H1 (cell line): ENCODE data around the gene MEX3D. TPM values are rescaled to one million over a fixed set of nuclear protein-coding genes. Genes with fewer than 3 reads are reported as not detected.

ENCODE experiments used
- CTCF ChIA-PET: fragments of 300-600 bp; sonication (Branson Sonifier 250); formaldehyde crosslinking; loops from one replicate; lab custom pipeline; 2021; ENCODE audit not compliant: partially characterized antibody; lab: Charles Lee
- POLR2A ChIA-PET: fragments of 300-600 bp; sonication (Branson Sonifier 250); formaldehyde crosslinking; loops from one replicate; lab custom pipeline; 2021; ENCODE audit warnings: inconsistent platforms; ENCODE audit not compliant: partially characterized antibody; lab: Charles Lee
- DNase-seq, 2 experiments: peaks; one replicate each; pipeline versions ENCODE4 v3.0.0 to v3.0.0-alpha.2; 2010 to 2022; ENCODE audit warnings: low spot score in 2 of 2, low read depth in 1 of 2, mixed read lengths in 1 of 2
- FAIRE-seq: peaks from 2 replicates; lab custom pipeline; 2011; peaks lifted over from hg19 to GRCh38; lab: Jason Lieb, UNC
- H2AFZ ChIP-seq: 2 replicates; pipeline ENCODE4 v1.8.1; 2012; ENCODE audit warnings: low read length, inconsistent platforms
- H2AK5ac ChIP-seq: 2 replicates; pipeline ENCODE4 v1.6.1; 2013; ENCODE audit warnings: low read depth, low read length
- H2BK120ac ChIP-seq: replicated peaks from 2 replicates; pipeline ENCODE3; 2013; ENCODE audit warnings: low read depth, low read length, inconsistent platforms
- H2BK12ac ChIP-seq: 2 replicates; pipeline ENCODE4 v1.6.1; 2013; ENCODE audit warnings: low read depth, low read length
- H2BK15ac ChIP-seq: 2 replicates; pipeline ENCODE4 v1.6.1; 2013; ENCODE audit warnings: low read length
- H2BK20ac ChIP-seq: 2 replicates; pipeline ENCODE4 v1.6.1; 2013; ENCODE audit warnings: low read length
- H2BK5ac ChIP-seq: 2 replicates; pipeline ENCODE4 v1.6.1; 2013; ENCODE audit warnings: low read depth, low read length
- H3K14ac ChIP-seq: 2 replicates; pipeline ENCODE4 v1.6.1; 2013; ENCODE audit warnings: inconsistent platforms; ENCODE audit not compliant: insufficient read length
- H3K18ac ChIP-seq: 2 replicates; pipeline ENCODE4 v1.6.1; 2013; ENCODE audit warnings: low read length; ENCODE audit errors: extremely low read depth
- H3K23ac ChIP-seq: 2 replicates; pipeline ENCODE4 v1.6.1; 2013; ENCODE audit warnings: inconsistent platforms; ENCODE audit not compliant: insufficient read length
- H3K23me2 ChIP-seq: 2 replicates; pipeline ENCODE4 v1.6.1; 2013; ENCODE audit warnings: low read depth, low read length
- H3K27ac ChIP-seq: 2 replicates; pipeline ENCODE4 v1.6.1; 2011; ENCODE audit warnings: low read depth, low read length, inconsistent platforms
- H3K27me3 ChIP-seq, 4 experiments: replicated peaks in 1 of 4; 1 replicate in 1 of 4; 2 replicates in 3 of 4; pipeline versions ENCODE4 v1.6.1 to v1.8.1; 2011 to 2013; ENCODE audit warnings: low read length in 3 of 4, mild to moderate bottlenecking in 3 of 4, inconsistent platforms in 2 of 4, mixed read lengths in 2 of 4, moderate library complexity in 1 of 4; ENCODE audit not compliant: control insufficient read depth in 3 of 4, insufficient read depth in 3 of 4; ENCODE audit errors: extremely low read depth in 1 of 4
- H3K36me3 ChIP-seq, 4 experiments: 2 replicates each; pipeline versions ENCODE4 v1.6.1 to v1.8.1; 2011 to 2013; ENCODE audit warnings: mild to moderate bottlenecking in 4 of 4, low read length in 3 of 4, moderate library complexity in 2 of 4, control low read depth in 1 of 4, inconsistent platforms in 1 of 4; ENCODE audit not compliant: insufficient read depth in 4 of 4, control insufficient read depth in 2 of 4
- H3K4ac ChIP-seq: replicated peaks from 2 replicates; pipeline ENCODE3; 2013; ENCODE audit warnings: low read length, low read depth, mixed read lengths, inconsistent platforms; ENCODE audit not compliant: insufficient read length
- H3K4me1 ChIP-seq, 4 experiments: replicated peaks in 1 of 4; 1 replicate in 1 of 4; 2 replicates in 3 of 4; pipeline versions ENCODE4 v1.6.1 to v1.8.1; 2011 to 2013; ENCODE audit warnings: low read length in 3 of 4, inconsistent platforms in 2 of 4, mixed read lengths in 1 of 4; ENCODE audit not compliant: insufficient read depth in 4 of 4, control insufficient read depth in 3 of 4
- H3K4me2 ChIP-seq, 2 experiments: 2 replicates each; pipeline versions ENCODE4 v1.6.1 to v1.8.1; 2011 to 2013; ENCODE audit warnings: low read depth in 2 of 2, low read length in 2 of 2, control low read depth in 1 of 2, inconsistent platforms in 1 of 2, mild to moderate bottlenecking in 1 of 2; ENCODE audit not compliant: insufficient read depth in 1 of 2
- H3K4me3 ChIP-seq, 4 experiments: fragments of 200-600, 300-600 bp in 1 of 4; sonication (generic), shearing (Covaris generic), sonication (Bioruptor Twin) in 1 of 4; 2 replicates each; pipeline versions ENCODE4 v1.5.1 to v1.8.1; 2011 to 2016; ENCODE audit warnings: low read length in 4 of 4, low read depth in 3 of 4, control low read depth in 2 of 4, inconsistent platforms in 2 of 4, mild to moderate bottlenecking in 2 of 4, mixed read lengths in 1 of 4, moderate library complexity in 1 of 4; ENCODE audit not compliant: insufficient read depth in 2 of 4; ENCODE audit errors: extremely low read depth in 1 of 4
- H3K56ac ChIP-seq: replicated peaks from 2 replicates; pipeline ENCODE3; 2013; ENCODE audit warnings: low read depth, mild to moderate bottlenecking, mixed read lengths, low read length, inconsistent platforms; ENCODE audit not compliant: insufficient read length
- H3K79me1 ChIP-seq: 2 replicates; pipeline ENCODE4 v1.6.1; 2013; ENCODE audit warnings: low read depth, low read length, control low read depth
- H3K79me2 ChIP-seq, 2 experiments: 2 replicates each; pipeline versions ENCODE4 v1.6.1 to v1.8.1; 2012 to 2013; ENCODE audit warnings: low read length in 2 of 2, mild to moderate bottlenecking in 2 of 2, inconsistent platforms in 1 of 2; ENCODE audit not compliant: insufficient read depth in 2 of 2, control insufficient read depth in 1 of 2
- H3K9ac ChIP-seq, 4 experiments: replicated peaks in 1 of 4; 1 replicate in 1 of 4; 2 replicates in 3 of 4; pipeline versions ENCODE4 v1.6.1 to v1.8.1; 2011 to 2013; ENCODE audit warnings: low read depth in 3 of 4, low read length in 3 of 4, control low read depth in 2 of 4, mild to moderate bottlenecking in 2 of 4, moderate library complexity in 2 of 4, inconsistent platforms in 1 of 4; ENCODE audit errors: extremely low read depth in 1 of 4
- H3K9me3 ChIP-seq, 2 experiments: 2 replicates each; pipeline versions ENCODE4 v1.6.1 to v1.8.1; 2012 to 2013; ENCODE audit warnings: mild to moderate bottlenecking in 2 of 2, moderate library complexity in 2 of 2, control low read depth in 1 of 2, inconsistent platforms in 1 of 2, low read depth in 1 of 2, low read length in 1 of 2, mixed read lengths in 1 of 2; ENCODE audit not compliant: insufficient read depth in 2 of 2
- H4K20me1 ChIP-seq, 2 experiments: replicated peaks in 1 of 2; 2 replicates each; pipeline versions ENCODE3 to v1.8.1; 2011 to 2013; ENCODE audit warnings: inconsistent platforms in 2 of 2, low read length in 2 of 2, mild to moderate bottlenecking in 1 of 2; ENCODE audit not compliant: insufficient read depth in 2 of 2, control insufficient read depth in 1 of 2
- H4K5ac ChIP-seq: 2 replicates; pipeline ENCODE4 v1.6.1; 2013; ENCODE audit warnings: low read length, low read depth, mixed read lengths, inconsistent platforms; ENCODE audit not compliant: insufficient read length
- H4K8ac ChIP-seq: 2 replicates; pipeline ENCODE4 v1.8.0; 2013; ENCODE audit warnings: mild to moderate bottlenecking, moderate library complexity, low read length, inconsistent platforms; ENCODE audit not compliant: insufficient read depth; ENCODE audit errors: extremely low read depth
- H4K91ac ChIP-seq: replicated peaks from 2 replicates; pipeline ENCODE3; 2013; ENCODE audit warnings: low read length, mixed read lengths, inconsistent platforms; ENCODE audit not compliant: insufficient read length
- CBX5 ChIP-seq: fragments of 300-800, 300-1000 bp; sonication (generic); IDR thresholded peaks from 2 replicates; pipeline ENCODE4 v1.7.1; 2016; ENCODE audit warnings: antibody characterized with exemption, low read length, low read depth
- CHD1 ChIP-seq: IDR thresholded peaks from 2 replicates; pipeline ENCODE4 v1.6.1; 2012; ENCODE audit warnings: low read depth, low read length, improper control_type of control experiment
- CTBP2 ChIP-seq: IDR thresholded peaks from 2 replicates; pipeline ENCODE4 v1.7.0; 2011; ENCODE audit warnings: borderline replicate concordance, mild to moderate bottlenecking, moderate library complexity, mixed read lengths, low read length; ENCODE audit not compliant: insufficient read depth, insufficient read length
- GTF2F1 ChIP-seq: IDR thresholded peaks from 2 replicates; pipeline ENCODE4 v1.6.1; 2012; ENCODE audit warnings: low read depth, low read length, improper control_type of control experiment, borderline replicate concordance
- HDAC6 ChIP-seq: IDR thresholded peaks from one replicate; pipeline ENCODE4 v1.7.1; 2012; ENCODE audit warnings: low read depth, mild to moderate bottlenecking, inconsistent platforms, low read length, moderate library complexity
- KDM4A ChIP-seq: IDR thresholded peaks from one replicate; pipeline ENCODE4 v1.7.1; 2012; ENCODE audit warnings: low read depth, mild to moderate bottlenecking, moderate library complexity, low read length, inconsistent platforms; ENCODE audit not compliant: severe bottlenecking
- RAD21 ChIP-seq, 2 experiments: IDR thresholded peaks in 1 of 2; conservative IDR thresholded peaks in 1 of 2; 2 replicates each; pipeline ENCODE4 v1.6.1; 2011; ENCODE audit warnings: low read depth in 2 of 2, low read length in 2 of 2, improper control_type of control experiment in 1 of 2, inconsistent platforms in 1 of 2, mild to moderate bottlenecking in 1 of 2, moderate library complexity in 1 of 2
- RFX5 ChIP-seq: IDR thresholded peaks from 2 replicates; pipeline ENCODE4 v1.6.1; 2011; ENCODE audit warnings: low read depth, low read length, improper control_type of control experiment, borderline replicate concordance
- SAP30 ChIP-seq: fragments of 300-600 bp; sonication (generic); IDR thresholded peaks from 2 replicates; pipeline ENCODE4 v1.7.1; 2012; ENCODE audit warnings: low read length, moderate library complexity, mild to moderate bottlenecking, inconsistent platforms; ENCODE audit not compliant: insufficient read depth, insufficient replicate concordance
- SIN3A ChIP-seq, 2 experiments: IDR thresholded peaks in 1 of 2; conservative IDR thresholded peaks in 1 of 2; 2 replicates each; pipeline ENCODE4 v1.6.1; 2011 to 2012; ENCODE audit warnings: low read length in 2 of 2, improper control_type of control experiment in 1 of 2, low read depth in 1 of 2, mild to moderate bottlenecking in 1 of 2
- TCF12 ChIP-seq: IDR thresholded peaks from 2 replicates; pipeline ENCODE4 v1.6.1; 2011; ENCODE audit warnings: low read depth, mild to moderate bottlenecking, low read length
- YY1 ChIP-seq: IDR thresholded peaks from 2 replicates; pipeline ENCODE4 v1.6.1; 2011; ENCODE audit warnings: low read depth, mild to moderate bottlenecking, low read length
- WGBS, 2 experiments: shearing (Covaris generic) in 1 of 2; methylation state at CpG; one replicate each; pipeline versions ENCODE4 v1.1.6 to v1.1.7; 2013 to 2015; ENCODE audit warnings: low lambda C conversion rate in 2 of 2, mixed read lengths in 2 of 2, inconsistent platforms in 1 of 2, low coverage in 1 of 2, missing lambda C conversion rate in 1 of 2; ENCODE audit not compliant: insufficient replicate concordance in 2 of 2, insufficient coverage in 1 of 2, insufficient read length in 1 of 2; ENCODE audit errors: extremely low coverage in 1 of 2, missing lambda C conversion rate in 1 of 2; 5-methylcytosine and 5-hydroxymethylcytosine counted together
- polyA plus RNA-seq, 7 experiments: library from polyadenylated mRNA; depleted of rRNA in 3 of 7; stranded (reverse) in 5 of 7; unstranded in 2 of 7; fragments of >200 nt in 5 of 7; fragments of 200-250 nt in 2 of 7; gene quantifications; 1 replicate in 5 of 7; 2 replicates in 1 of 7; 4 replicates in 1 of 7; pipeline versions ENCODE4 v1.2.1 to v1.2.3, GENCODE V29; 2011 to 2013; ENCODE audit warnings: missing spikeins in 2 of 7, mixed read lengths in 2 of 7
- total RNA-seq: library from RNA; stranded (reverse); fragmentation: NEBNext Ultra II Directional; extraction: Animal tissue kit (Norgen Biotek cat#: 25700); gene quantifications from 2 replicates; pipeline ENCODE4 v1.2.1, GENCODE V29; 2021

The MEX3D gene
- total and polyA plus RNA-seq, 2 of the 8 experiments (the other 6 are each of a cell fraction or from before 2014, with no cell fraction given): 20.8 to 78.8 TPM

GRCh38 chr19:1521636-1522035 lies 46.5 kb downstream of the MEX3D start:
- Histone ChIP-seq H3K4me1 (peaks cover 0 to 3% (median 1%) of the 10 kb centered on the region in 4 experiments; a peak in 3 of 7 replicates), H3K4ac (no peak overlapping the region), H3K4me2 (no peak overlapping the region), H3K36me3 (no peaks in the 10 kb centered on the region; a peak in 1 of 8 replicates), H3K9me3 (no peaks in the 10 kb centered on the region), H3K23ac (no peak overlapping the region), H3K23me2 (peaks cover 8% of the 10 kb centered on the region; the same call in 1 of the 2 replicates), H2BK20ac (no peak overlapping the region), H2BK12ac (no peak overlapping the region), H3K27me3 (peaks cover 19 to 36% (median 31%) of the 10 kb centered on the region in 4 experiments), H4K20me1 (peaks cover 8 to 14% of the 10 kb centered on the region in 2 experiments), H4K91ac (no peak overlapping the region), H3K4me3 (no peak overlapping the region), H2AK5ac (no peak overlapping the region), H4K8ac (no peak overlapping the region), H3K79me2 (no peaks in the 10 kb centered on the region), H3K27ac (no peak overlapping the region), H2BK5ac (no peak overlapping the region), H3K14ac (no peak overlapping the region), H3K79me1 (no peaks in the 10 kb centered on the region), H2AFZ (no peak overlapping the region), H3K9ac (no peak overlapping the region), H3K56ac (no peak overlapping the region), H3K18ac (no peak overlapping the region), H2BK15ac (no peak overlapping the region), H2BK120ac (no peak overlapping the region), H4K5ac (no peak overlapping the region)
- ChIA-PET POLR2A (interaction anchor here (2.7 kb wide), 1 partner anchor 70 kb away, joined by 7 read pairs; the partner anchor contains the start of gene MBD3), CTCF (interaction anchor here (0.7 to 1.0 kb wide), 2 partner anchors 64 to 132 kb away, joined by 3 read pairs; no protein-coding TSS in a partner anchor)
- FAIRE-seq: no peak
- no peak for DNase-seq
- 90% methylated on average over 14 of the region's 14 CpGs; no CpG with 5 or more reads in 1 of the 2 experiments for WGBS, 2 experiments
- TF ChIP-seq GTF2F1 (no peak), RFX5 (no peak), RAD21 (IDR thresholded peaks at IDR 0.05 in 1 of 2, conservative IDR thresholded peaks at IDR 0.05 in 1 of 2; ENCODE audit: low read depth in 2 of 2, low read length in 2 of 2) (no peak), SAP30 (no peak), CBX5 (no peak), HDAC6 (no peak), YY1 (no peak), TCF12 (no peak), SIN3A (conservative IDR thresholded peaks at IDR 0.05 in 1 of 2, IDR thresholded peaks at IDR 0.05 in 1 of 2; ENCODE audit: low read depth in 1 of 2, low read length in 2 of 2) (no peak), CHD1 (no peak), KDM4A (no peak), CTBP2 (no peak)
